A549 (cell line): ENCODE measurements around the gene SCUBE1. TPM values are rescaled to one million over a fixed set of nuclear protein-coding genes. Genes with fewer than 3 reads are reported as not detected.

Experiments
- ATAC-seq, 2 experiments: fragments of 200-7000 bp in 1 of 2; fragments of >200 bp in 1 of 2; cut with Nextera tagmentation in 1 of 2; cut with Tn5 transposase in 1 of 2; 3 replicates each; pipeline versions ENCODE4 v1.8.0 to v1.9.1; 2018 to 2020; ENCODE audit warnings: mild to moderate bottlenecking in 1 of 2, moderate library complexity in 1 of 2
- CTCF ChIA-PET: fragments of 300-600 bp; sonication (Branson Sonifier 250); formaldehyde crosslinking; extraction: SDS; loops from one replicate; lab custom pipeline; 2021; ENCODE audit warnings: antibody characterized with exemption, inconsistent platforms; lab: Yijun Ruan, JAX
- POLR2A ChIA-PET: fragments of 350-600 bp; formaldehyde crosslinking; extraction: SDS; loops from one replicate; lab custom pipeline; 2021; ENCODE audit warnings: antibody characterized with exemption, inconsistent platforms; lab: Yijun Ruan, JAX
- DNase-seq, 2 experiments: peaks; one replicate each; pipeline versions ENCODE4 v3.0.0 to v3.0.0-alpha.2; 2011 to 2016; ENCODE audit warnings: low read depth in 1 of 2, low spot score in 1 of 2
- FAIRE-seq: peaks from 2 replicates; lab custom pipeline; 2011; peaks lifted over from hg19 to GRCh38; lab: Jason Lieb, UNC
- H3K27ac ChIP-seq, 2 experiments: fragments of >200 bp; sonication (Bioruptor Twin); formaldehyde crosslinking; 3 replicates each; pipeline ENCODE4 v1.5.1; 2016 to 2017
- H3K4me1 ChIP-seq: fragments of >200 bp; sonication (Bioruptor Twin); formaldehyde crosslinking; 3 replicates; pipeline ENCODE4 v1.6.1; 2016
- H3K4me2 ChIP-seq: fragments of >200 bp; sonication (Bioruptor Twin); formaldehyde crosslinking; 3 replicates; pipeline ENCODE4 v1.6.1; 2016
- H3K4me3 ChIP-seq: fragments of >200 bp; sonication (Bioruptor Twin); formaldehyde crosslinking; 3 replicates; pipeline ENCODE4 v1.5.1; 2016
- H3K9me3 ChIP-seq: fragments of >200 bp; sonication (Bioruptor Twin); formaldehyde crosslinking; 3 replicates; pipeline ENCODE4 v1.6.1; 2016
- CBX8 ChIP-seq: fragments of 200-600 bp; sonication (generic); IDR thresholded peaks from 2 replicates; pipeline ENCODE4 v1.6.1; 2016
- CHD2 ChIP-seq: fragments of 150-350 bp; IDR thresholded peaks from 2 replicates; pipeline ENCODE4 v1.6.1; 2014; ENCODE audit warnings: low read length; ENCODE audit not compliant: partially characterized antibody
- CHD4 ChIP-seq: fragments of 200-600 bp; sonication (generic); IDR thresholded peaks from 2 replicates; pipeline ENCODE4 v1.6.1; 2016; ENCODE audit warnings: antibody characterized with exemption, mild to moderate bottlenecking, borderline replicate concordance
- EHF ChIP-seq: fragments of 250-450 bp; sonication (Bioruptor Pico); IDR thresholded peaks from 2 replicates; pipeline ENCODE4 v1.5.0; 2020; ENCODE audit warnings: mild to moderate bottlenecking
- EP300 ChIP-seq, 2 experiments: fragments of >200 bp; sonication (Bioruptor Twin); formaldehyde crosslinking; IDR thresholded peaks; 2 replicates in 1 of 2; 3 replicates in 1 of 2; pipeline ENCODE4 v1.6.1; 2016 to 2017
- FOXS1 ChIP-seq: fragments of 250-450 bp; sonication (Bioruptor Pico); IDR thresholded peaks from 2 replicates; pipeline ENCODE4 v1.5.0; 2020; ENCODE audit warnings: mild to moderate bottlenecking, moderate library complexity
- HDAC2 ChIP-seq: fragments of 200-600 bp; sonication (generic); IDR thresholded peaks from 2 replicates; pipeline ENCODE4 v1.6.1; 2016
- HEYL ChIP-seq: fragments of 250-450 bp; sonication (Bioruptor Pico); IDR thresholded peaks from 2 replicates; pipeline ENCODE4 v1.8.0; 2021; ENCODE audit warnings: mild to moderate bottlenecking, moderate library complexity
- HOXB5 ChIP-seq: fragments of 250-450 bp; sonication (Bioruptor Pico); IDR thresholded peaks from 2 replicates; pipeline ENCODE4 v1.5.0; 2020; ENCODE audit warnings: mild to moderate bottlenecking, moderate library complexity
- JUN ChIP-seq, 2 experiments: fragments of >200 bp; sonication (Bioruptor Twin); formaldehyde crosslinking; IDR thresholded peaks; 2 replicates in 1 of 2; 3 replicates in 1 of 2; pipeline ENCODE4 v1.6.1; 2016 to 2017
- JUNB ChIP-seq: fragments of >200 bp; sonication (Bioruptor Twin); formaldehyde crosslinking; IDR thresholded peaks from 2 replicates; pipeline ENCODE4 v1.6.1; 2016
- MAFK ChIP-seq: fragments of 450-650 bp; IDR thresholded peaks from 2 replicates; pipeline ENCODE4 v1.6.1; 2014; ENCODE audit not compliant: partially characterized antibody
- MAZ ChIP-seq: fragments of 150-350 bp; IDR thresholded peaks from 2 replicates; pipeline ENCODE4 v1.6.1; 2014; ENCODE audit warnings: antibody characterized with exemption, low read depth, low read length, borderline replicate concordance
- NFE2L2 ChIP-seq: fragments of 150-350 bp; conservative IDR thresholded peaks from 2 replicates; pipeline ENCODE4 v1.6.1; 2014; ENCODE audit warnings: low read length
- NPAS2 ChIP-seq: fragments of 250-450 bp; sonication (Bioruptor Pico); IDR thresholded peaks from 2 replicates; pipeline ENCODE4 v1.8.0; 2022; ENCODE audit warnings: mild to moderate bottlenecking, moderate library complexity, borderline replicate concordance
- NR3C1 ChIP-seq: fragments of >200 bp; sonication (Bioruptor Twin); formaldehyde crosslinking; IDR thresholded peaks from 3 replicates; pipeline ENCODE4 v1.6.1; 2017
- PHF8 ChIP-seq: fragments of 200-600 bp; sonication (generic); IDR thresholded peaks from 2 replicates; pipeline ENCODE4 v1.6.1; 2016; ENCODE audit warnings: low read depth, mild to moderate bottlenecking, antibody characterized with exemption, moderate library complexity, borderline replicate concordance
- POLR2A ChIP-seq: IDR thresholded peaks from 2 replicates; pipeline ENCODE4 v1.6.1; 2012; ENCODE audit warnings: mild to moderate bottlenecking, low read length
- POLR2AphosphoS2 ChIP-seq: conservative IDR thresholded peaks from 2 replicates; pipeline ENCODE4 v1.6.1; 2012; ENCODE audit warnings: low read length, improper control_type of control experiment, inconsistent platforms
- RARB ChIP-seq: fragments of 250-450 bp; sonication (Bioruptor Pico); IDR thresholded peaks from 2 replicates; pipeline ENCODE4 v1.8.0; 2021; ENCODE audit warnings: mild to moderate bottlenecking, moderate library complexity
- RFX5 ChIP-seq: fragments of 450-650 bp; IDR thresholded peaks from 2 replicates; pipeline ENCODE4 v1.7.1; 2014; ENCODE audit warnings: antibody characterized with exemption, mild to moderate bottlenecking, moderate library complexity
- RNF2 ChIP-seq: fragments of 200-600 bp; sonication (generic); IDR thresholded peaks from 2 replicates; pipeline ENCODE4 v1.6.1; 2016; ENCODE audit warnings: low read depth, mild to moderate bottlenecking, antibody characterized with exemption, moderate library complexity, borderline replicate concordance
- SREBF2 ChIP-seq: fragments of 450-650 bp; IDR thresholded peaks from 2 replicates; pipeline ENCODE4 v1.6.1; 2014; ENCODE audit warnings: mild to moderate bottlenecking, moderate library complexity
- ZFP36 ChIP-seq: fragments of 450-650 bp; IDR thresholded peaks from 2 replicates; pipeline ENCODE4 v1.6.1; 2014; ENCODE audit warnings: borderline replicate concordance; ENCODE audit not compliant: partially characterized antibody
- WGBS: methylation state at CpG from one replicate; pipeline ENCODE4 v1.1.6; 2017; ENCODE audit errors: missing lambda C conversion rate; 5-methylcytosine and 5-hydroxymethylcytosine counted together
- polyA plus RNA-seq, 4 experiments: library from polyadenylated mRNA; depleted of rRNA in 3 of 4; stranded (reverse); fragments of >200 nt; fragmentation: RNase III in 1 of 4; extraction: RNeasy Plus Mini Kit Qiagen cat#74134 plus additional on column Dnase treatment in 1 of 4; gene quantifications; 2 replicates in 3 of 4; 3 replicates in 1 of 4; pipeline ENCODE4 v1.2.3, GENCODE V29; 2011 to 2017
- TF ChIP-seq, protein P1 (sequence below): IDR thresholded peaks from 2 replicates; pipeline ENCODE4 v1.6.1; 2012
- TF ChIP-seq, protein P2 (sequence below): fragments of >200 bp; sonication (Bioruptor Twin); formaldehyde crosslinking; IDR thresholded peaks from 2 replicates; pipeline ENCODE4 v1.6.1; 2016
- TF ChIP-seq, protein P3 (sequence below): IDR thresholded peaks from 2 replicates; pipeline ENCODE4 v1.6.1; 2012; ENCODE audit warnings: low read depth, borderline replicate concordance
- TF ChIP-seq, protein P4 (sequence below): IDR thresholded peaks from 2 replicates; pipeline ENCODE4 v1.6.1; 2012
- TF ChIP-seq, protein P5 (sequence below): fragments of >200 bp; sonication (Bioruptor Twin); formaldehyde crosslinking; IDR thresholded peaks from 3 replicates; pipeline ENCODE4 v1.5.1; 2016
- TF ChIP-seq, protein P6 (sequence below): fragments of 450-650 bp; IDR thresholded peaks from 2 replicates; pipeline ENCODE4 v1.6.1; 2014; ENCODE audit warnings: antibody characterized with exemption

The SCUBE1 gene
- polyA plus RNA-seq, 2 of the 4 experiments (the other 2 are of a cell fraction) = 0.01 to 0.12 TPM

DNA sequence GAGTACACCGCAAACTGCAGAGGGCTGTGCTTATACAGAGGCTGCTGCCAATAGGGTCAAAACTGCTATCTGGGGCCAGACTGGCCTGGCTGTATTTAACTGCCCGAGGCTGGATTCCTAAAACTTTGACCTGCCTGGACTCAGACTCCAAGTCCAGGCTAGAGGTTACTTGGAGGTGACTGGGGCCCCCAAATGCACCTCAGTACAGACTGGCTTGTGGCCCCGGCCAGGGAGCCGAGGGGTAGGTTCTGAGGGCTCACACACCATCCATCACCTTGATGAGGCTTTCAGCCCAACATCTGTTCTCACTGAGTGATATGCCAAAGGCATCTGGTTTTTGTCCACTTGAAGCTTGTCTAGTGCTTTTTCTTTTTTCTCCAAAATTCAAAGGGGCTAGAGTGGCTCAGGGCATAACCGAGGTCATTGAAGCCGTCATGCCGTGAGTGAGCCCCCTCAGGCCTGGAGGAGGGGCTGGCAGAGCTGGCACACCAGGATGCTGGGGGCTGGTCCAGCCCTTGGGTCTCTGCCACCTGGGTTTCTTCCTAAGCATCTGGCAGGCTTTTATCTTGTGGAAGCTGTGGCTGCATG is 103.9 kb downstream of the SCUBE1 start:
- ATAC-seq (no peak), DNase-seq (no peak), FAIRE-seq (no peak)
- Histone ChIP-seq H3K27ac (no peak overlapping the region), H3K4me3 (no peak overlapping the region), H3K4me2 (no peak overlapping the region), H3K9me3 (no peaks in the 10 kb centered on the region), H3K4me1 (no peaks in the 10 kb centered on the region)
- TF ChIP-seq POLR2AphosphoS2 (no peak), HEYL (CRISPR knock-in tag) (no peak), CHD2 (no peak), JUNB (no peak), RARB (no peak), POLR2A (no peak), NR3C1 (no peak), RNF2 (no peak), NPAS2 (CRISPR knock-in tag) (no peak), HDAC2 (no peak), CHD4 (no peak), HOXB5 (no peak), MAZ (no peak), CBX8 (no peak), JUN (IDR thresholded peaks at IDR 0.05) (no peak), ZFP36 (no peak)
- TF ChIP-seq, protein P1, sequence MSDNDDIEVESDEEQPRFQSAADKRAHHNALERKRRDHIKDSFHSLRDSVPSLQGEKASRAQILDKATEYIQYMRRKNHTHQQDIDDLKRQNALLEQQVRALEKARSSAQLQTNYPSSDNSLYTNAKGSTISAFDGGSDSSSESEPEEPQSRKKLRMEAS = no peak
- TF ChIP-seq, protein P2, sequence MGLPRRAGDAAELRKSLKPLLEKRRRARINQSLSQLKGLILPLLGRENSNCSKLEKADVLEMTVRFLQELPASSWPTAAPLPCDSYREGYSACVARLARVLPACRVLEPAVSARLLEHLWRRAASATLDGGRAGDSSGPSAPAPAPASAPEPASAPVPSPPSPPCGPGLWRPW = no peak
- TF ChIP-seq, protein P3, sequence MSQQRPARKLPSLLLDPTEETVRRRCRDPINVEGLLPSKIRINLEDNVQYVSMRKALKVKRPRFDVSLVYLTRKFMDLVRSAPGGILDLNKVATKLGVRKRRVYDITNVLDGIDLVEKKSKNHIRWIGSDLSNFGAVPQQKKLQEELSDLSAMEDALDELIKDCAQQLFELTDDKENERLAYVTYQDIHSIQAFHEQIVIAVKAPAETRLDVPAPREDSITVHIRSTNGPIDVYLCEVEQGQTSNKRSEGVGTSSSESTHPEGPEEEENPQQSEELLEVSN = no peak
- 40% methylated on average over 6 of the region's 7 CpGs for WGBS
- POLR2A ChIA-PET = no interaction called here
- CTCF ChIA-PET = interaction anchor here (0.6 to 1.6 kb wide), 2 partner anchors 35 to 146 kb away, joined by 3 to 6 read pairs; no protein-coding TSS in a partner anchor

DNA sequence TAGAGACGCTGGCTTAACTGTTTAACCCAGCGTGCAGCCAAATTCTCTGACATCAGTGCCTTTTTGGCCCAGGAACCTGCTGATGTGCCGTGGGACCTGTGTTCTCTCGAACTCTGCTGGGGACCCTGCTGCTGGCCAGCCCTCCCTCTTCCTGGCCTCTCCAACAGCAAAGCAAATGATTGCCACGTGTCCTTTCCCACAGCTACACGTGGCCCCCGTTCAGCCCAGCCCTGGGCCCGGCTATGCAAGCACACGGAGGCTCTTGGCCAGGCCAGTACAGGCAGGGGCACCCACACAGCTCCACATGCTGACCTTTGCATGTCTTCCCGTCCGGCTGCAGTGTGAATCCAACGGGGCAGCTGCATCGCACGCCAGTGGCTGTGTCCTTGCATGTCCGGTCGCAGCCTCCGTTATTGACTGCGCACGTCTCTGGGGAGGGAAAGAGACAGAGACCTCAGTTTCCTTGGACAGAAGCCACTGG is 104.6 kb downstream of the SCUBE1 start:
- TF ChIP-seq JUN (IDR thresholded peaks at IDR 0.05) (no peak), MAFK (no peak), NFE2L2 (no peak), EHF (no peak), FOXS1 (no peak), EP300 (IDR thresholded peaks at IDR 0.05) (no peak), HEYL (CRISPR knock-in tag) (no peak), RARB (no peak), RFX5 (no peak), PHF8 (no peak), SREBF2 (no peak), POLR2A (no peak)
- TF ChIP-seq, protein P4, sequence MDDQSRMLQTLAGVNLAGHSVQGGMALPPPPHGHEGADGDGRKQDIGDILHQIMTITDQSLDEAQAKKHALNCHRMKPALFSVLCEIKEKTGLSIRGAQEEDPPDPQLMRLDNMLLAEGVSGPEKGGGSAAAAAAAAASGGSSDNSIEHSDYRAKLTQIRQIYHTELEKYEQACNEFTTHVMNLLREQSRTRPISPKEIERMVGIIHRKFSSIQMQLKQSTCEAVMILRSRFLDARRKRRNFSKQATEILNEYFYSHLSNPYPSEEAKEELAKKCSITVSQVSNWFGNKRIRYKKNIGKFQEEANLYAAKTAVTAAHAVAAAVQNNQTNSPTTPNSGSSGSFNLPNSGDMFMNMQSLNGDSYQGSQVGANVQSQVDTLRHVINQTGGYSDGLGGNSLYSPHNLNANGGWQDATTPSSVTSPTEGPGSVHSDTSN = no peak
- TF ChIP-seq, protein P5, sequence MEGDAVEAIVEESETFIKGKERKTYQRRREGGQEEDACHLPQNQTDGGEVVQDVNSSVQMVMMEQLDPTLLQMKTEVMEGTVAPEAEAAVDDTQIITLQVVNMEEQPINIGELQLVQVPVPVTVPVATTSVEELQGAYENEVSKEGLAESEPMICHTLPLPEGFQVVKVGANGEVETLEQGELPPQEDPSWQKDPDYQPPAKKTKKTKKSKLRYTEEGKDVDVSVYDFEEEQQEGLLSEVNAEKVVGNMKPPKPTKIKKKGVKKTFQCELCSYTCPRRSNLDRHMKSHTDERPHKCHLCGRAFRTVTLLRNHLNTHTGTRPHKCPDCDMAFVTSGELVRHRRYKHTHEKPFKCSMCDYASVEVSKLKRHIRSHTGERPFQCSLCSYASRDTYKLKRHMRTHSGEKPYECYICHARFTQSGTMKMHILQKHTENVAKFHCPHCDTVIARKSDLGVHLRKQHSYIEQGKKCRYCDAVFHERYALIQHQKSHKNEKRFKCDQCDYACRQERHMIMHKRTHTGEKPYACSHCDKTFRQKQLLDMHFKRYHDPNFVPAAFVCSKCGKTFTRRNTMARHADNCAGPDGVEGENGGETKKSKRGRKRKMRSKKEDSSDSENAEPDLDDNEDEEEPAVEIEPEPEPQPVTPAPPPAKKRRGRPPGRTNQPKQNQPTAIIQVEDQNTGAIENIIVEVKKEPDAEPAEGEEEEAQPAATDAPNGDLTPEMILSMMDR = no peak
- TF ChIP-seq, protein P6, sequence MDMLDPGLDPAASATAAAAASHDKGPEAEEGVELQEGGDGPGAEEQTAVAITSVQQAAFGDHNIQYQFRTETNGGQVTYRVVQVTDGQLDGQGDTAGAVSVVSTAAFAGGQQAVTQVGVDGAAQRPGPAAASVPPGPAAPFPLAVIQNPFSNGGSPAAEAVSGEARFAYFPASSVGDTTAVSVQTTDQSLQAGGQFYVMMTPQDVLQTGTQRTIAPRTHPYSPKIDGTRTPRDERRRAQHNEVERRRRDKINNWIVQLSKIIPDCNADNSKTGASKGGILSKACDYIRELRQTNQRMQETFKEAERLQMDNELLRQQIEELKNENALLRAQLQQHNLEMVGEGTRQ = no peak

More for the DNA sequence above, 104.6 kb downstream of the SCUBE1 start:
- ChIA-PET CTCF (interaction anchor here (0.6 to 1.6 kb wide), 2 partner anchors 36 to 147 kb away, joined by 3 to 6 read pairs; no protein-coding TSS in a partner anchor), POLR2A (no interaction called here)
- H3K4me2 ChIP-seq = no peak overlapping the region
- no peak for ATAC-seq
- FAIRE-seq = no peak
- H3K9me3 ChIP-seq = no peaks in the 10 kb centered on the region
- no peak for DNase-seq
- WGBS = 68% methylated on average over 12 of the region's 19 CpGs
- H3K27ac ChIP-seq = no peak overlapping the region
- H3K4me1 ChIP-seq = no peaks in the 10 kb centered on the region
- no peak overlapping the region for H3K4me3 ChIP-seq
